ENCODE results near the gene CDH22. TPM values are rescaled to one million over a fixed set of nuclear protein-coding genes. Genes with fewer than 3 reads are reported as not detected.

Gene CDH22
- total RNA-seq, 1 donor from 2014 or later, result 1.7 TPM

DNA sequence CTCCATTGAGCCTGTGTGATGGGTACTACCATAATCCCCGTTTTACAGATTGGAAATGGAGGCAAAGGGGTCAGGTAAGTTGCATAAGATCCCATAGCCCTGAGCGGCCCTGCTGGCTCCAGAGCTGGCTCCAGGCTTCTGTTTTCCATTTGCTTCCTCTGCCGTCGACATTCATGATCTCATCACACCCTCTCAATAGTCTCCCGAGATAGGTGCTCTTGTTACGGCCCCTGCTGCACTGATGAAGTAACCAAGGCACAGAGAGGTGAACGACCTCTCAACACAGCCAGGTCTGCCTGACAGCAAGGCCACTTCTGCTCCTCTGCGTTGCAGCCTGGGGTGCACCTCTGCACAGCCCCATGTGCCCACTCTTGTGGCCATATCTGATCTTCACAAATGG lies 16.9 kb downstream of the CDH22 start:
- no peak overlapping the region for H3K4me3 ChIP-seq
- TF ChIP-seq POLR2A (IDR thresholded peaks at IDR 0.05) (no peak), CTCF (IDR thresholded peaks at IDR 0.05) (no peak)
- intact Hi-C loops (cut with DNase I), result no loop called here
- H3K9me3 ChIP-seq, result no peaks in the 10 kb centered on the region
- H3K4me1 ChIP-seq, result no peaks in the 10 kb centered on the region
- no peak for DNase-seq (ENCODE audit: extremely low spot score in 2 of 2)
- no peak overlapping the region for H3K27ac ChIP-seq
- no peaks in the 10 kb centered on the region for H3K36me3 ChIP-seq
- no peaks in the 10 kb centered on the region for H3K27me3 ChIP-seq

GRCh38 chr20:46289432-46289831 lies 18.9 kb downstream of the CDH22 start:
- Histone ChIP-seq H3K4me1 (no peaks in the 10 kb centered on the region), H3K36me3 (no peaks in the 10 kb centered on the region), H3K9me3 (no peaks in the 10 kb centered on the region), H3K27ac (no peak overlapping the region), H3K4me3 (no peak overlapping the region), H3K27me3 (no peaks in the 10 kb centered on the region)
- no peak for DNase-seq (ENCODE audit: extremely low spot score in 2 of 2)
- TF ChIP-seq POLR2AphosphoS5 (IDR thresholded peaks at IDR 0.05; ENCODE audit: insufficient read depth in 1 of 2, low read depth in 1 of 2) (no peak), CTCF (IDR thresholded peaks at IDR 0.05) (no peak), POLR2A (IDR thresholded peaks at IDR 0.05) (no peak)
- intact Hi-C loops (cut with DNase I), result no loop called here

DNA sequence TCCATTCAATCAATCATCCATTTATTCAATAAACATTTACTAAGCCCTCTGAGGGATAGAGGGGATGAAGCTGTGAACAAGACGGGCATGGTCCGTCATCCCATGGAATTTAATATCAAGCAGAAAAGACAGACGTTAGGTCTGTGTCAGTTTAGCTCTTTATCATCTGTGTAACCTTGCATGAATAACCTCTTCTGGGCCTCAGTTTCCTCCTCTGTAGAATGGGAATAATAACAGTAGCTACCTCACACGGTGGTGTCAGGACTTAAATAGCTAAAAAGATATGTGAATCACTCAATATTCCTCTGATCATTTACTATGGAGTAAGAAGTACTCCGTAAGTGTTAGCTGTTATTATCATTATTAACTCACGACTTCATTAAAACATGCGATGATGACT lies 21.3 kb downstream of the CDH22 start:
- intact Hi-C loops (cut with DNase I), result no loop called here
- TF ChIP-seq POLR2A (IDR thresholded peaks at IDR 0.05) (no peak), POLR2AphosphoS5 (IDR thresholded peaks at IDR 0.05; ENCODE audit: insufficient read depth in 1 of 2, low read depth in 1 of 2) (no peak), CTCF (IDR thresholded peaks at IDR 0.05) (no peak)
- H3K27ac ChIP-seq, result no peak overlapping the region
- no peaks in the 10 kb centered on the region for H3K36me3 ChIP-seq
- H3K4me1 ChIP-seq, result no peaks in the 10 kb centered on the region
- DNase-seq (ENCODE audit: extremely low spot score in 2 of 2), result no peak
- H3K9me3 ChIP-seq, result no peaks in the 10 kb centered on the region
- H3K4me3 ChIP-seq, result no peak overlapping the region
- no peaks in the 10 kb centered on the region for H3K27me3 ChIP-seq

- Histone ChIP-seq H3K27ac (no peak overlapping the region), H3K27me3 (no peaks in the 10 kb centered on the region), H3K4me1 (no peaks in the 10 kb centered on the region), H3K36me3 (no peaks in the 10 kb centered on the region), H3K4me3 (no peak overlapping the region), H3K9me3 (no peaks in the 10 kb centered on the region)
- TF ChIP-seq POLR2A (IDR thresholded peaks at IDR 0.05) (no peak), POLR2AphosphoS5 (IDR thresholded peaks at IDR 0.05; ENCODE audit: insufficient read depth in 1 of 2, low read depth in 1 of 2) (no peak), CTCF (IDR thresholded peaks at IDR 0.05) (no peak)
- intact Hi-C loops (cut with DNase I), result no loop called here
- DNase-seq (ENCODE audit: extremely low spot score in 2 of 2), result no peak
Observed at GRCh38 chr20:46286382-46286781, 21.9 kb downstream of the CDH22 start.

DNA sequence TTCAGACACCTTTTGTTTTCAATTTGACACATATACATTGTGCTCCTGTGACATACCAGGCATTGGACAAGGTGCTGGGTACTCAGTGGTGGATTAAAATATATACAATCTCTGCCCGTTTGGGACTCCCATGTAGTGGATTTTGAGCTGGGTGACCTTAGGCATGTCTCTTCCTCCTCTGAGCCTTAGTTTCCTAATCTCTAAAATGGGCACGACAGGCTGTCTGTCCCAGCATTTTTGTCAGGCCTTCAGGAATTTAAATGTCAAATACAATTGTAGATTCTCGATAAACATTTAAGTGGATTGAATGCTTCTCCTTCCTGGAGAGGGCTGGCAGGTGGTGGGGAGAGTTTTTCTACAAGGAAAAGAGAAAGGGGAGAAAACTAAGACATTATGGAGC lies 22.6 kb downstream of the CDH22 start:
- Histone ChIP-seq H3K9me3 (no peaks in the 10 kb centered on the region), H3K27me3 (no peaks in the 10 kb centered on the region), H3K4me1 (no peaks in the 10 kb centered on the region), H3K27ac (no peak overlapping the region), H3K4me3 (no peak overlapping the region), H3K36me3 (no peaks in the 10 kb centered on the region)
- TF ChIP-seq POLR2AphosphoS5 (IDR thresholded peaks at IDR 0.05; ENCODE audit: insufficient read depth in 1 of 2, low read depth in 1 of 2), result no peak
- no peak for TF ChIP-seq POLR2A (IDR thresholded peaks at IDR 0.05)
- TF ChIP-seq CTCF (IDR thresholded peaks at IDR 0.05), result no peak
- no peak for DNase-seq (ENCODE audit: extremely low spot score in 2 of 2)
- intact Hi-C loops (cut with DNase I), result no loop called here
